HUES64 (cell line): ENCODE data around the gene TCF7L2.

ENCODE experiments used
- H3K27ac ChIP-seq: 2 replicates; pipeline ENCODE4 v1.7.0; 2013; ENCODE audit warnings: low read depth, low read length, inconsistent platforms
- H3K27me3 ChIP-seq: 2 replicates; pipeline ENCODE4 v1.6.1; 2013; ENCODE audit warnings: mild to moderate bottlenecking, low read length; ENCODE audit not compliant: insufficient read depth
- H3K36me3 ChIP-seq: 2 replicates; pipeline ENCODE4 v1.6.1; 2013; ENCODE audit warnings: mild to moderate bottlenecking, low read length; ENCODE audit not compliant: insufficient read depth
- H3K4me1 ChIP-seq: 2 replicates; pipeline ENCODE4 v1.6.1; 2013; ENCODE audit warnings: mild to moderate bottlenecking, low read length, moderate library complexity; ENCODE audit not compliant: insufficient read depth
- H3K4me3 ChIP-seq: 2 replicates; pipeline ENCODE4 v1.5.1; 2013; ENCODE audit warnings: mild to moderate bottlenecking, low read length, moderate library complexity
- H3K9ac ChIP-seq: 2 replicates; pipeline ENCODE4 v1.6.1; 2013; ENCODE audit warnings: mild to moderate bottlenecking, low read depth, low read length
- H3K9me3 ChIP-seq: 2 replicates; pipeline ENCODE4 v1.6.1; 2013; ENCODE audit warnings: low read depth, low read length; ENCODE audit not compliant: insufficient read depth
- WGBS: fragments of 150-250, 120-280 bp; methylation state at CpG from one replicate; pipeline ENCODE4 v1.1.7; 2013; ENCODE audit warnings: missing lambda C conversion rate; 5-methylcytosine and 5-hydroxymethylcytosine counted together

TCF7L2 gene

GRCh38 chr10:113038183-113038582, 88.1 kb downstream of the TCF7L2 start:
- H3K27me3 ChIP-seq, result no peaks in the 10 kb centered on the region
- WGBS, result 92% methylated on average over 12 of the region's 12 CpGs
- H3K4me1 ChIP-seq, result peaks cover 20% of the 10 kb centered on the region
- no peak overlapping the region for H3K9ac ChIP-seq
- no peak overlapping the region for H3K27ac ChIP-seq
- H3K4me3 ChIP-seq, result no peak overlapping the region
- H3K36me3 ChIP-seq, result peaks cover 37% of the 10 kb centered on the region
- no peaks in the 10 kb centered on the region for H3K9me3 ChIP-seq

GRCh38 chr10:113038985-113039384, 88.9 kb downstream of the TCF7L2 start:
- 97% methylated on average over 4 of the region's 4 CpGs for whole genome bisulfite sequencing
- H3K36me3 ChIP-seq, result peaks cover 40% of the 10 kb centered on the region
- no peaks in the 10 kb centered on the region for H3K9me3 ChIP-seq
- H3K4me1 ChIP-seq, result peaks cover 26% of the 10 kb centered on the region
- no peaks in the 10 kb centered on the region for H3K27me3 ChIP-seq
- no peak overlapping the region for H3K9ac ChIP-seq
- H3K4me3 ChIP-seq, result no peak overlapping the region
- H3K27ac ChIP-seq, result no peak overlapping the region

- H3K27me3 ChIP-seq, result no peaks in the 10 kb centered on the region
- no peaks in the 10 kb centered on the region for H3K9me3 ChIP-seq
- H3K27ac ChIP-seq, result no peak overlapping the region
- no peak overlapping the region for H3K4me3 ChIP-seq
- no peak overlapping the region for H3K9ac ChIP-seq
- 96% methylated on average over 1 of the region's 1 CpG for WGBS
- peaks cover 40% of the 10 kb centered on the region for H3K36me3 ChIP-seq
- H3K4me1 ChIP-seq, result peaks cover 35% of the 10 kb centered on the region
These were observed 91.3 kb downstream of the TCF7L2 start for GRCh38 chr10:113041324-113041723.

GRCh38 chr10:113041841-113042750, 92.0 kb downstream of the TCF7L2 start:
- Histone ChIP-seq H3K36me3 (peaks cover 40% of the 10 kb centered on the region), H3K27ac (no peak overlapping the region), H3K27me3 (no peaks in the 10 kb centered on the region), H3K4me3 (no peak overlapping the region), H3K4me1 (peaks cover 38% of the 10 kb centered on the region), H3K9ac (no peak overlapping the region), H3K9me3 (no peaks in the 10 kb centered on the region)
- WGBS, result 99% methylated on average over 5 of the region's 5 CpGs

- Histone ChIP-seq H3K4me1 (peaks cover 43% of the 10 kb centered on the region), H3K9ac (no peak overlapping the region), H3K4me3 (no peak overlapping the region), H3K27ac (no peak overlapping the region), H3K9me3 (no peaks in the 10 kb centered on the region), H3K27me3 (no peaks in the 10 kb centered on the region), H3K36me3 (peaks cover 40% of the 10 kb centered on the region)
- 97% methylated on average over 6 of the region's 7 CpGs for WGBS
These were observed 92.8 kb downstream of the TCF7L2 start for GRCh38 chr10:113042868-113043267.

DNA sequence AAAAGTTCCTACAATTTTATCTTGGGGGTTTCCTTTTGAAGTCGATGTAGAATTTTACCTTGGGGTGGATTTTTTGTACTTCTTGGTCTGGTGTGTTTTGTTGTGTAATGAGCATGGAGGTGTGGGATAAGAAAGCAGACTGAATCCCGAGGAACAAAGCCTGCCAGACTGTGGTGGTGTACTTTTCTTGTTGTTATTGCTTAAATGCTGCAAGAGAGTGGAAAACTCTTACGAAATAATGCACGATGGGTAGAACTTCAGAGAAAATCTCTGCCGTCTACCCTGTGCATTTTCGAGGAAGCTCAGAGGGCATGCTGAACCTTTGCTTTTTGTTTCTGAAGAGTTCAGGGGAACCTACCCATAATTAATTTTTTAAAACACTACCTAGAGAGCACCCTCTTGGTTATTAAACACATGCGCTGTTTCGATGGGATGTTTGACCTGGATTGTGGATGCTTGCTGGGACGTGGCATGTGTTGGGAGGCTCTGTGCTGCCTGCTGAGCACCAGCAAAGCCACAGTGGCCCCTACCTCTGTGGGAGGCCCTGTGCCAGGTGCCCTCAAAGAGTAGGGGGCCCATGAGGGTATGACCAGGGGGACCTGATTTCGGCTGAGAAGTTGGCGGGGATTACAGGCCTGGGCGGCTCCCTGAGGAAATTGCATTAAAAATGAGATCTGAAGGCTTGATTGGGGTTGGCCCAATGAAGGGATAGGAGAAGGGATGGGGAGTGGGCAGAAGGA, 94.1 kb downstream of the TCF7L2 start:
- Histone ChIP-seq H3K36me3 (peaks cover 37% of the 10 kb centered on the region), H3K27ac (no peak overlapping the region), H3K27me3 (no peaks in the 10 kb centered on the region), H3K9me3 (no peaks in the 10 kb centered on the region), H3K4me3 (no peak overlapping the region), H3K4me1 (peaks cover 53% of the 10 kb centered on the region), H3K9ac (no peak overlapping the region)
- 95% methylated on average over 12 of the region's 12 CpGs for WGBS

DNA sequence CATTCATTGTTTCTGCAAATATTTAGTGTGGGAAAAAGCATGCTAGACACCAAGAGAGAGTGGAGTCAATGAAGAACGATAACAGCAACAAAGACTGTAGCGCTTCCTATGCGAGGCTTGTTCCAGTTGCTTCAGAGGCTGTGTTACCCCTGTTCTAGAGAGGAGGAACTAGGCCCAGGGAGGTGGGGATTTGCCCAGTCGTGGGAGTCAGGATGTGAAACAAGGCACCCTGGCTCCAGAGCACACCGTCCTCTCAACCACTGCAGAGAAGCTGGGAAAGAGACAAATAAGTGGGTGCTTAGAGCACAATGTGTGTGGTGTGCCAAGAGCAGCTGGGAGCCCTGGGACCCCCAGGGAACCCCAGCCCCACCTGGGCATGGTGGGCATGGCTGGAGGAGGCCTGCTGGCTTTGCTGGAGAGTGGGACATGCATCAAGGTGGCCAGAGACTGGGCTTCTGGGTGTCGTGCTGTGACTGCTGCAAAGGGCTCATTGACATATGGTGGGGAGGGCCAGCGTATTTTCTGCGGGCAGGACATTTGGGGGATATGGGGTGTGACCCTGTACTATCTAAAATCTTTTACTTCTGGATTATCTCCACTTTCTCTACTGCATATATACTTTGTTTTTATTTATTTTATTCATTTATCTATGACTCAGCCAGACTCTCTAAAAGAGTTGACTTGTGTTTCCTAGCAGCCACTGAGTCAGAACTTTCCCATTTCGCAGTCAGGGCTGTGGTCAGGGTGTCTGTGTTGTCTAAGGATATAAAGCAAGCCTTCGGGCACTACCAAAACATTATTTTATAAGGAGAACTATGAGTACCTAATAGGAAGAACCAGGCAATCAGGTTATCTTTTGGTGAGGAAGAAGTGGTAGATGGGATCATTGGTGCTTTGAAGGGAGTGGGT, 95.4 kb downstream of the TCF7L2 start:
- Histone ChIP-seq H3K27me3 (no peaks in the 10 kb centered on the region), H3K4me3 (no peak overlapping the region), H3K9me3 (no peaks in the 10 kb centered on the region), H3K27ac (no peak overlapping the region), H3K36me3 (peaks cover 27% of the 10 kb centered on the region), H3K4me1 (peaks cover 64% of the 10 kb centered on the region), H3K9ac (no peak overlapping the region)
- 95% methylated on average over 9 of the region's 10 CpGs for WGBS

DNA sequence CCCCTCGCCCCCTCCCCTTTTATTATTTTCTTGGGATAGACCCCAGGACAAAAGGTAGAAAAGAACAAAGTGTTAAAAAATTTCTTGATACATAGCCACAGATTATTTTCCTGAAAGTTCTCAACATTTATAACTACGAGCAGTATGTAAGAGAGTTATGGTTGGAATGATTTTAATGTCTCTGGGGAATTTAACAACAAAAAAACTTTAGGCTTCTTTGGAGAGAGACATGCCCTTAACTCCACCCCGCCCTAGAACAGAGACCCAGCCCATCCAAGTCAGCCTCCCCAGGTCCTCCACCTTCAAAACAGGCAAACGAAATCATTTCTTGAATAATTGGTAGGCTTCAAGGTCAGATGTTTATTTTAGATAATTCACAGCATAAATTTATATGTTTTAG, 97.1 kb downstream of the TCF7L2 start:
- Histone ChIP-seq H3K27me3 (no peaks in the 10 kb centered on the region), H3K9me3 (no peaks in the 10 kb centered on the region), H3K4me3 (no peak overlapping the region), H3K9ac (no peak overlapping the region), H3K4me1 (peaks cover 79% of the 10 kb centered on the region), H3K27ac (no peak overlapping the region), H3K36me3 (peaks cover 13% of the 10 kb centered on the region)
- whole genome bisulfite sequencing, result 89% methylated on average over 1 of the region's 4 CpGs

- Histone ChIP-seq H3K9me3 (no peaks in the 10 kb centered on the region), H3K4me1 (peaks cover 84% of the 10 kb centered on the region), H3K4me3 (no peak overlapping the region), H3K27ac (peak overlapping the region; percentile 53; the same call in 1 of the 2 replicates), H3K27me3 (no peaks in the 10 kb centered on the region), H3K9ac (no peak overlapping the region), H3K36me3 (peaks cover 9% of the 10 kb centered on the region)
- 35% methylated on average over 5 of the region's 5 CpGs for WGBS
These were observed 97.5 kb downstream of the TCF7L2 start for GRCh38 chr10:113047605-113047962.

- 77% methylated on average over 13 of the region's 13 CpGs for WGBS
- peaks cover 3% of the 10 kb centered on the region; the same call in 1 of the 2 replicates for H3K36me3 ChIP-seq
- peak overlapping the region; percentile 53; the same call in 1 of the 2 replicates for H3K27ac ChIP-seq
- no peaks in the 10 kb centered on the region for H3K9me3 ChIP-seq
- H3K9ac ChIP-seq, result no peak overlapping the region
- no peaks in the 10 kb centered on the region for H3K27me3 ChIP-seq
- H3K4me3 ChIP-seq, result no peak overlapping the region
- H3K4me1 ChIP-seq, result peaks cover 90% of the 10 kb centered on the region
These were observed 98.1 kb downstream of the TCF7L2 start for GRCh38 chr10:113047963-113048781.
